HG02852 (cell line): ENCODE measurements around the gene BZW2.
A peak's percentile ranks its signal among the peaks of the same experiment; 100 is the strongest.

Experiments used
- ATAC-seq: cut with Tn5 transposase; IDR thresholded peaks from one replicate; pipeline ENCODE4 v1.9.1; 2021; ENCODE audit warnings: mild to moderate bottlenecking, moderate library complexity; ENCODE audit not compliant: unreplicated experiment

Gene BZW2

DNA sequence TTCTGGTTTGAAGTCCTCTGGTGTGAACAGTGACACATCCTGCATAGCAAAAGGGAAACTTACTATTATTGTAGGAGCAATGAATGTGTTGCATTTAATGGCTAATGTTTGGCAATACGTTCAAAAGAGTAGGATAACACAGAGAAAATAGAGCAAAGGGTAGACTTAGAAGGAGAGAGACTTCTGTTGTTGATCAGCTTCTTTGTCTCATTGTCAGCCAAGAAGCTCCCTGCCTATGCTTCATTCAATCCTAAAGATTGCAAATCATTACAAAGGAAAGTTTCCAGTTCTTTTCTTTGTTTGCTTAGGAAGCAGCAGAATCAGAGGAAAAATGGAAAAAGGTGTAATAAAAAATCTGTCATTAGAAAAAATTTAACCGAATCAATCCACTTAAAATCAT is 99.7 kb downstream of the BZW2 start:
- no peak for ATAC-seq

DNA sequence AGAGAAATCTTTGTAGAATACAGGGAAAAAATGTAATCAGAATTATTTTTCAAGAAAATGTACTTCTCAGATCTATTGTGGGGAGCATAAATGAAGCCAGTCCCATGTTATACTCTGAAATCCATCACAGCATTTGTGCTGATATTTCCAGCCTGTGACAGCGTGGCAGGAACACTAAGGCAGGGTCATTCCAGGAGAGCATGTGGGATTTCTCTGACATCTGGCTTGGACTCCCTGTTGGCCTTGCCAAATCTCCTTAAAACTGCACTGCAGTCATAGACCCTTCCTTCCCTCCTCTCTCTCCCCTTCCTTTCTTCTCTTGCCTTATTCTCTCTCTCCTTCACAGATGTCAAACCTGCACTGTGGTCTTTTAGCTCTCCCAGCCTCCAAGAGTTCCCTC is 101.1 kb downstream of the BZW2 start:
- ATAC-seq = no peak

DNA sequence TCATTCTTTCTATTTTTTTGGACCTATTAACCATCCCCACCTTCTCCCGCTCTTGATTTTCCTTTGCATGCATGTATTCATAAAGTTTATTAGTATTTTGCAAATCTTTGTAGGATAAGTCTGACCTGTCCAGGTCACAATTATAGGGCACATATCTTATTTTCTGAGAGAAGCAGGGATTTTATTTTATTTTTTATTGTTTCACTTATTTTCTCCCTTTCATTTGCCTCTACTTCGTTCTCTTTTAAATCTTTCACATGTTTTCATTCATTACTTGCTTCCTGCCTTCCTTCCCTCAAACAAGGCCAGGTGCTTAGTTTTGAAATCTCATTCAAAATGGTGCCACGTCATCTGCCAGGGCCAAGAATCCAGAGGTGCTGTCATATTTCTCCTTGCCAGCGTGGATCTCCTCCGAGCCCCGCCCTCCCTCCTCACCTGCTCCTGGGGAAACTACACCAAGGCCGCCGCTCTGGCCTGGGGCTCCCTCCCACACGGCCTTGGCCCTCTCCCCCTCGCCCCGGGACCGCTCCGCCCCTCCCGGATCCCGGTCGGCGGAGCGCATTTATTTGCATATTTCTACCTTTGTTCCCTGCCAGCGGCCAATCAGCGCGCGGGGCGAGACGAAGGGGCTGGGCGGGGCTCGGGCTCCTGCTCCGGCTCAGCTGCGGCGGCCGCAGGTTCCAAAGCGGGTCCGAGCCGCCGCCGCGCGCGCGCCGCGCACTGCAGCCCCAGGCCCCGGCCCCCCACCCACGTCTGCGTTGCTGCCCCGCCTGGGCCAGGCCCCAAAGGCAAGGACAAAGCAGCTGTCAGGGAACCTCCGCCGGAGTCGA is 107.3 kb downstream of the BZW2 start, which contains the start of gene TSPAN13:
Gene TSPAN13, plus strand, starts transcription at position 654 of the 830 bp plus-strand sequence. CDS start 213 bp downstream, outside the sequence.
- ATAC-seq = peak; percentile 86

DNA sequence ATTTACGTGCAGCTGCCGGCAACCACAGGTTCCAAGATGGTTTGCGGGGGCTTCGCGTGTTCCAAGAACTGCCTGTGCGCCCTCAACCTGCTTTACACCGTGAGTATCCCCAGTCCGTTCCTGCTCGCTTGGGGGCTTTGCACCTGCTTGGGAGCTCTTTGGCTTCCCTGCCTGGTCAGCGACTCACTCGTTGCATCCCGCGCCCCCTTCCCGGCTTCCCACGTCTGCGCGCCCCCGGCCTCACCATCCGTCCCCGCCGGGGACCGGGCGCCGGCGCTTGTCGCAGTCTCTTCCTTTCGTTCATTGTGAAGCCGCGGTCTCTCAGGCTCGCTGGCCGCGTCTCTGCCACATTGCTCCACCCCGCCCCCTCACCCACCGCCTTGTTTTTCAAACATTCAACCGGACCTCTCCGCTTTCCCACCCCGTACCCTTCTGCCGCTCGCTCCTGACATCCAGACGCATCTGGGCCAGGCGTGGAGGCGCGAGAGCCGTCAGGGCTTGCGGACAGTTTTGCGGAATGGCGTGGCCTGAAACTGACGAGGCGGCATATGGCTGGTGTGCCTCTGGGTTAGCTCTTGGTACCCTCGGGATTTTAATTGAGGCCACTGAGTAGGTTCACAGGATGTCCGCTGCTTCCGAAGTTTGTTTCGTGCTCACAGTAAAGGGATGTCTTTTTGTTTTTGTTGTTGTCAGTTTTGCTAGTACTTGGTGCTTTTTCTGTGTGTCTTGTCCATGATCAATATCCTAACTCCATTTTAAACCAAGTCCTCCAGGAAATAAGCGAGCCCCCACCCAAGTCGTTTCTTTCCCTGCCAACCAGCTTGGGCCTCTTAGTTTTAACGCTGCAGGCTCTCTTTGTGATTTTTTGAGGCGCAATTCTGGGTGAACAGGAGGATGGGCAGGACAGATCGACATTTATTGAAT is 108.2 kb downstream of the BZW2 start:
- peak; percentile 29 for ATAC-seq

DNA sequence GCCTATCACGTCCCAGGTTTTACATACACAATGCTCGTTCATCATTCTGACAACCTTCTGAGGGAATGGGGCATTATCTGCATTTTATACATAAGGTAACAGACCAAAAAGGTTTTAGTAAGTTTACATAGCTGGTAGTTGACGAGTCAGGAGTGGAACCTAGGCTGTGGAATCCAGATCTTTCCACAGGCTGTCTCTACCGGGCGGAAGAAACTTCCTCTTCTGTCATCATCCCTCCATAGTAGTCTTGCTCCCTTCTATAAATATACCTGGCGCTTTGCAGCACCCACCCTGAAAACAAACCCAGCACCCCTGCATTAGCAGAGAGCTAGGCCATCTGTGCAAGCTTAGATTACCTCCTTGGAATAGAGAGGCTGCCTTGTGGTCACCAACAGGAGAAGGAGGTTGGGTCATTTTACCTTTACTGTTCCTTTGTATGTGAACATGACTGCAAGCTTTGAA is 108.9 kb downstream of the BZW2 start:
- ATAC-seq = no peak

DNA sequence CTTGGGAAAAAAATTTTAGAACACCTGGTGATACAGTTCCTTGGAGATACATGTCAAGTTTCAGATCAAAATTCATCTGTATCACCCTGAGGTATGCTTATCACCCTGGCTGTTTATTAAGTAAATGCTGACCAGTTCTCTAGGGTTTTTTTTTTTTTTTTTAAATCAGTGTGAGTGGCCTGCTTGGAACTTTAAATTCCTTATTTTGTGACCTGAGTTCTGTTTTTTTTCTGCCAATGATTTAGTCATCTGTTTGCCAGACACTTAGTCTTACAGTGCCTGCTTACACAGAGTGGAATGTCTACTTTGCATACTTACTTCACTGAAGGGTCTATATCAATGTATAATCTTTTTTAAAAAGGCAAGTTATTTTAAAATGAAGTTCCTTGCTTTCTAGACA is 109.4 kb downstream of the BZW2 start:
- ATAC-seq = no peak
